SW 1271 (cell line): ENCODE measurements around the gene EML3.
"Not testable (repeated sequence)": the region's sequence is repeated elsewhere in the genome, so short reads cannot be mapped to it uniquely, and the experiment has no call there.

Experiments used
- DNase-seq, 2 experiments: peaks; one replicate each; lab custom pipeline; 2025; lab: John Stamatoyannopoulos, UW

Gene EML3

GRCh38 chr11:62612366-62613290 lies at the start of gene EML3, which contains the start of gene ROM1:
TSS of gene EML3 (minus strand) at chr11:62612775. CDS start at chr11:62612457, 318 bp downstream.
TSS of gene ROM1 (plus strand) at chr11:62613257. CDS start at chr11:62613282, 25 bp downstream.
- peak; percentile 69 to 87 for DNase-seq

- no peak for DNase-seq
These were observed 44.3 kb upstream of the EML3 start for GRCh38 chr11:62656796-62657429.

- no peak for DNase-seq
These were observed 41.7 kb upstream of the EML3 start for GRCh38 chr11:62654297-62654696.

- DNase-seq = no peak
These were observed 39.8 kb upstream of the EML3 start for GRCh38 chr11:62652161-62653006.

- DNase-seq = not testable (repeated sequence)
These were observed 37.7 kb upstream of the EML3 start for GRCh38 chr11:62650283-62650682.

GRCh38 chr11:62649486-62649885 lies 36.9 kb upstream of the EML3 start:
- no peak for DNase-seq

GRCh38 chr11:62648967-62649364 lies 36.4 kb upstream of the EML3 start:
- DNase-seq = no peak

- no peak for DNase-seq
These were observed 35.8 kb upstream of the EML3 start for GRCh38 chr11:62648185-62648966.

- DNase-seq = no peak
These were observed 35.0 kb upstream of the EML3 start for GRCh38 chr11:62647609-62648005.

GRCh38 chr11:62646825-62647608 lies 34.4 kb upstream of the EML3 start:
- DNase-seq = no peak

- peak; percentile 87 to 97 for DNase-seq
These were observed 33.6 kb upstream of the EML3 start, which contains the start of gene GANAB for GRCh38 chr11:62645946-62646824. TSS of gene GANAB (minus strand) at chr11:62646613. CDS start at chr11:62646599, 14 bp downstream.

GRCh38 chr11:62645671-62645945 lies 33.0 kb upstream of the EML3 start:
- no peak for DNase-seq

- no peak for DNase-seq
These were observed 31.6 kb upstream of the EML3 start for GRCh38 chr11:62644220-62644619.

- DNase-seq = no peak
These were observed 19.9 kb upstream of the EML3 start for GRCh38 chr11:62632492-62632891.

- DNase-seq = peak in 1 of 2 experiments; percentile 19
These were observed 15.1 kb upstream of the EML3 start for GRCh38 chr11:62627713-62628112.

- DNase-seq = no peak
These were observed 10.0 kb upstream of the EML3 start for GRCh38 chr11:62622476-62623089.

GRCh38 chr11:62621567-62622470 lies 9.2 kb upstream of the EML3 start, which contains the start of gene B3GAT3:
TSS of gene B3GAT3 (minus strand) at chr11:62621986. CDS start at chr11:62621947, 39 bp downstream.
- DNase-seq = peak; percentile 91 to 96

GRCh38 chr11:62621027-62621566 lies 8.5 kb upstream of the EML3 start:
- DNase-seq = no peak
